ENCODE results near the gene ALX3. TPM values are rescaled to one million over a fixed set of nuclear protein-coding genes. Genes with fewer than 3 reads are reported as not detected.

The ALX3 gene
- total and polyA plus RNA-seq, 5 donors: 0.07 TPM; not detected in 4

- no peaks in the 10 kb centered on the region for H3K4me1 ChIP-seq (ENCODE audit: control insufficient read depth, insufficient read depth, low read length)
- DNase-seq: no peak
- intact Hi-C loops (cut with DNase I): no loop called here
- no peaks in the 10 kb centered on the region for H3K27me3 ChIP-seq (ENCODE audit: control insufficient read depth, insufficient read depth)
- H3K9me3 ChIP-seq (ENCODE audit: control insufficient read depth, low read length): no peaks in the 10 kb centered on the region
- H3K27ac ChIP-seq (ENCODE audit: low read length): no peak overlapping the region
- no peak for ATAC-seq
- WGBS: 83% methylated on average over 3 of the region's 3 CpGs
- H3K4me3 ChIP-seq (ENCODE audit: low read length): no peak overlapping the region
Measured at GRCh38 chr1:110076789-110077500, 6.5 kb upstream of the ALX3 start.

DNA sequence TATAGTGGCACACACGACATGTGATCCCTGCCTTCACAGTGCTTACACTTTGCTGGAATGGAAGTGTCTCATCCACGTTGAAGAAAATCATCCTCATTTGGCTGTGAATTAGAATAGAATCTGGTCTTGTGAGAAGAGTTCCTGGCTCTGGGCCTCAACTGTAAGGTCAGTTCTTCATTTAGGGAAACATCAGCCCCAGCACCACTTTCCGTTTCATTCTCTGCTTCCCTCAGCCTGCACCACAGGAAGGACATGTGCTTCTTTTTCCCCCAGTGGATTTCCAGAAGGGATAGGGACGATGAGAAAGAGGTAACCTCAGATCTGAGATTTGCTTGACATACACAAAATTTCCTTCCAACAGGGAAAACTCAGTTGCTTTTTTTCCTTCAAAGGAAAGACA is 3.7 kb upstream of the ALX3 start:
- H3K27ac ChIP-seq (ENCODE audit: low read length): no peak overlapping the region
- no peaks in the 10 kb centered on the region for H3K4me1 ChIP-seq (ENCODE audit: control insufficient read depth, insufficient read depth, low read length)
- no peak for DNase-seq
- H3K27me3 ChIP-seq (ENCODE audit: control insufficient read depth, insufficient read depth): no peaks in the 10 kb centered on the region
- no peak overlapping the region for H3K4me3 ChIP-seq (ENCODE audit: low read length)
- H3K9me3 ChIP-seq (ENCODE audit: control insufficient read depth, low read length): no peaks in the 10 kb centered on the region
- ATAC-seq: no peak
- 70% methylated on average over 4 of the region's 4 CpGs for WGBS
- intact Hi-C loops (cut with DNase I): no loop called here

GRCh38 chr1:110070282-110070669 is 196 bp downstream of the ALX3 start:
- 6% methylated on average over 52 of the region's 52 CpGs for WGBS
- intact Hi-C loops (cut with DNase I): no loop called here
- Histone ChIP-seq H3K4me3 (ENCODE audit: low read length) (peak overlapping the region; percentile 40), H3K27ac (ENCODE audit: low read length) (no peak overlapping the region), H3K4me1 (ENCODE audit: control insufficient read depth, insufficient read depth, low read length) (no peaks in the 10 kb centered on the region), H3K9me3 (ENCODE audit: control insufficient read depth, low read length) (no peaks in the 10 kb centered on the region), H3K27me3 (ENCODE audit: control insufficient read depth, insufficient read depth) (no peaks in the 10 kb centered on the region)
- ATAC-seq (no peak), DNase-seq (peak in 1 of 3 donors; percentile 58)

GRCh38 chr1:110069404-110070281 is 829 bp downstream of the ALX3 start:
- intact Hi-C loops (cut with DNase I): no loop called here
- Histone ChIP-seq H3K9me3 (ENCODE audit: control insufficient read depth, low read length) (no peaks in the 10 kb centered on the region), H3K27me3 (ENCODE audit: control insufficient read depth, insufficient read depth) (no peaks in the 10 kb centered on the region), H3K4me1 (ENCODE audit: control insufficient read depth, insufficient read depth, low read length) (no peaks in the 10 kb centered on the region), H3K27ac (ENCODE audit: low read length) (no peak overlapping the region), H3K4me3 (ENCODE audit: low read length) (peak overlapping the region; percentile 40)
- WGBS: 29% methylated on average over 64 of the region's 64 CpGs
- DNase-seq (no peak), ATAC-seq (peak; percentile 15 to 20)

DNA sequence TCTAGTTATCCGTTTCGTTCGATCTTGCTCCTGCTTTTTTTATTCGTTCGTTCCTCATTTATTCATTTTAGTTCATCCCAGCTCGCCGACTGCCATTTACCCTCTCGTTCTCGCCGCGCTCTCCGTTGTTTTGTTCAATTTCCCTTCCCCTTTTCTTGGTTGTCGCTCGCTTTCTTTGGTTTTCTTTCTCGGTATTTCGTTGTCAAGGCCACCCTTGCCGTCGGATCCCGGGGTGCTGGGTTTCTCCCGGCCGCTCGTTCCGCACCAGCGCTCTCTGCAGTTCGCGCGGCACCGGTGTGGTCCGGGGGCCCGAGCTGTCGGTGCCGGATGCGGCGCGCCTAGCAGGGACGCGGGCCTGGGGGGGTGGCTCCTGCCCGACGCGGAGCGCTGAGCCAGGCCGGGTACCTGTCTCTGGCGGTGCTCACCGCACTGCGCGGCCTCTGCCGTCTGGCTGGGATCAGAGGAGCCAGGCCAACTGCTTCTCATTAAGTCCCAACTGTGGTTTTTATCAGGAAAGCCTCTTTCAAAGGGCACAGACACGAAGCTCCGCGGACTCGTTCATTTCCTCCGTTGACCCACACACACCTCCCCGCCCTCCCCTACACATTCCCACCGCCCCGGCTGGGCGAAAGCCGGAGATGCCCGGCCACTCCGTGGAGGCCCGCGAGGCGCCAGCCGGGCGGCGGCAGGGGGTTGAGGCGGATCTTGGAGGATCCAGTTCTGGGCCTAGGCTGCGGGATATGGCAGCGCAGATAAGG is 1.6 kb downstream of the ALX3 start:
- intact Hi-C loops (cut with DNase I): no loop called here
- ATAC-seq (peak in 1 of 2 donors; percentile 25), DNase-seq (no peak)
- no peaks in the 10 kb centered on the region for H3K9me3 ChIP-seq (ENCODE audit: control insufficient read depth, low read length)
- 8% methylated on average over 68 of the region's 68 CpGs for WGBS
- H3K27ac ChIP-seq (ENCODE audit: low read length): no peak overlapping the region
- no peak overlapping the region for H3K4me3 ChIP-seq (ENCODE audit: low read length)
- no peaks in the 10 kb centered on the region for H3K4me1 ChIP-seq (ENCODE audit: control insufficient read depth, insufficient read depth, low read length)
- H3K27me3 ChIP-seq (ENCODE audit: control insufficient read depth, insufficient read depth): no peaks in the 10 kb centered on the region

DNA sequence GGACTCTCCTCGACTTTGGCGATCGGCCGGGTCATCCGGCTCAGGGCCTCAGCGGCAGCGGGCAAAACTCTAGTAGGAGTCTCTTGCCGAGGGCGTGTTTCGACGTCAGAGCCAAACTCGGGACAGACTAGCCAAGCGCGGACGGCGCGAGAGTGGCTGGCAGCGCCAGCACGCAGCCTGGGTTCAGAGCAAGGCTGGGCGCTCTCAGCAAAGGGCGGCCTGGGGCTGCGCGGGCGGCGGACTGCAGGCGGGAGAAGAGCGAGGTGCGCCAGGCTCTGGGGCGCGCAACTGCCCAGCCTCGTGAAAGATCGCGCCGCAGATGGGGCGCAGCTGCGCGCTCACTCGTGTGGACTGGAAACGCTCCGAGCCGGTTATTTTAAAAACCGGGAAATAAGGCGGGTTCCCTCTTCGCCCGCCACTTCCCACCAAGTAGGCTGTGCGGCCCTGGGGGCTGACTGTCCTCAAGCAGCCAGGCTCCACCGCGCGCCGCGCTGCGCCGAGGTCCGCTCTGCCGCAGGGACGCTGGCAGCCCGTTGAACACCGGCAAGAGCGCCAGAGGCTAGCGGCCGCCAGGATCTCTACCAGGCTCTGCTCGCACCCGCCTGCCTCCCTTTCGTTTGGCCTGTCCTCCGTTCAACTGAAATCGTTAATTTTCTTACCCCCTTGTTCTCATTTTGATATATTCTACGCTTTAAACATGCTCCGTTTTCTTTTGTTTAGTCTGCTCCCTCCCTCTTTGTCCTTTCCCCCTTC is 2.4 kb downstream of the ALX3 start:
- ATAC-seq (peak in 1 of 2 donors; percentile 10), DNase-seq (no peak)
- 16% methylated on average over 68 of the region's 68 CpGs for WGBS
- H3K27ac ChIP-seq (ENCODE audit: low read length): no peak overlapping the region
- H3K27me3 ChIP-seq (ENCODE audit: control insufficient read depth, insufficient read depth): no peaks in the 10 kb centered on the region
- no peak overlapping the region for H3K4me3 ChIP-seq (ENCODE audit: low read length)
- intact Hi-C loops (cut with DNase I): no loop called here
- no peaks in the 10 kb centered on the region for H3K9me3 ChIP-seq (ENCODE audit: control insufficient read depth, low read length)
- no peaks in the 10 kb centered on the region for H3K4me1 ChIP-seq (ENCODE audit: control insufficient read depth, insufficient read depth, low read length)

DNA sequence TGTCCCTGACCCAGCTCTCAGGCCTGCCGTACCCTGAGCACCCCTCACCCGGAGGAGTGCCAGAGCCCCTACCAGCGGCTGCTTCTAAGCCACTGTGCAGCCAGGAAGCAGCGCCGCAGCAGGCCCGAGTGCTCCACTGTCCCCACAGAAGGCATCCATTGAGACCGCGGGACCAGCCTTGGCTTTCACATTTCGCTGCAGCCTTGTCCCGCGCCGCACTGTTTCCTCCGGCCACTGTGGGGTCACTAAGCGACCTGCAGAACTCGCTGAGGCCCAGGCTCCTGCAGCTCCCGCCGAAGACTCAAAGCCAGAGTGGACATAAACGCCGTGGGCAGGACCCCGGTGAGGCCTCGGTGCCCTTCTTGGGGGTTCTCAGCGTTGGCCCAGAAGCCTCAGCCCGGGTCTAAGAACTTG is 3.0 kb downstream of the ALX3 start:
- DNase-seq: no peak
- Histone ChIP-seq H3K27me3 (ENCODE audit: control insufficient read depth, insufficient read depth) (no peaks in the 10 kb centered on the region), H3K4me3 (ENCODE audit: low read length) (no peak overlapping the region), H3K9me3 (ENCODE audit: control insufficient read depth, low read length) (no peaks in the 10 kb centered on the region), H3K27ac (ENCODE audit: low read length) (no peak overlapping the region), H3K4me1 (ENCODE audit: control insufficient read depth, insufficient read depth, low read length) (no peaks in the 10 kb centered on the region)
- WGBS: 59% methylated on average over 23 of the region's 23 CpGs
- no peak for ATAC-seq
- intact Hi-C loops (cut with DNase I): no loop called here

- WGBS: 89% methylated on average over 5 of the region's 5 CpGs
Measured at GRCh38 chr1:110065841-110066240, 4.6 kb downstream of the ALX3 start.

DNA sequence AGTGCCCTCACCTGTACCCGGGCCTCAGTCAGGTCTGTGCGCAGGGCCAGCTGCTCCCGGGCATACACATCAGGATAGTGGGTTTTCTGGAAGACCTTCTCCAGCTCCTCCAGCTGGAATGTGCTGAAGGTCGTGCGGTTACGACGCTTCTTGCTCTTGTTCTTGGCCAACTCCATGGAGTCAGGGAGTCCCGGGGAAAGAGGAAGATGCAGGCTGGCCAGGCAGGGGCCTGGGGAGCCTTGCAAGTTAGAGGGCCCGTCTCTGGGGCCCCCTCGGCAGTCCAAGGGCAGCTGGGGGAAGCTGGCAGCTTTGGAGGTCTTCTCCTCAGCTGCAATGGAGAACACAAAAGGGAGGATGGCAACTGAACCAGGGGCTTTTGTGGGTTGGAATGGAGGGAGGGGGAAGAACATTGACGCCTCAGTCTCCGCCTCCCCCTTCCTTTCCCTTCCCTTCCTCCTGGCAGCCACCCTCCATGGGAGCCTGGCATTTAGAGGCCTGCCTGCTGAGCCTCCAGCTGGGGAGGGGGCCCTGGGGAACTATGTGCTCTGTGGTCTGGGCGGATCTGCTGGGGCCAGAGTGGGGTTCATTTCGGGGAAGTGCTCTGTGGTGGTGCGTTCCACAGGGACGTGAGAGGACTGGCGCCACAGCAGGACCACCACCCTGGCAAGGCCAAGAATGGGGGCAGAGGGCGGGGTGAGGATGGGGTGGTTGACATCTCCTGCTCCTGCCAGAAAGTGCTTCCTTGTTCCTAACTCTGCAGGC is 5.7 kb downstream of the ALX3 start:
- no peaks in the 10 kb centered on the region for H3K4me1 ChIP-seq (ENCODE audit: control insufficient read depth, insufficient read depth, low read length)
- intact Hi-C loops (cut with DNase I): no loop called here
- H3K9me3 ChIP-seq (ENCODE audit: control insufficient read depth, low read length): no peaks in the 10 kb centered on the region
- no peaks in the 10 kb centered on the region for H3K27me3 ChIP-seq (ENCODE audit: control insufficient read depth, insufficient read depth)
- 86% methylated on average over 18 of the region's 18 CpGs for WGBS
- no peak overlapping the region for H3K4me3 ChIP-seq (ENCODE audit: low read length)
- no peak overlapping the region for H3K27ac ChIP-seq (ENCODE audit: low read length)
- DNase-seq (peak in 1 of 3 donors; percentile 32), ATAC-seq (no peak)

More at GRCh38 chr1:110065841-110066240, 4.6 kb downstream of the ALX3 start:
- Histone ChIP-seq H3K27me3 (ENCODE audit: control insufficient read depth, insufficient read depth) (no peaks in the 10 kb centered on the region), H3K9me3 (ENCODE audit: control insufficient read depth, low read length) (no peaks in the 10 kb centered on the region), H3K4me1 (ENCODE audit: control insufficient read depth, insufficient read depth, low read length) (no peaks in the 10 kb centered on the region), H3K27ac (ENCODE audit: low read length) (no peak overlapping the region), H3K4me3 (ENCODE audit: low read length) (no peak overlapping the region)
- DNase-seq (no peak), ATAC-seq (no peak)
- intact Hi-C loops (cut with DNase I): no loop called here

DNA sequence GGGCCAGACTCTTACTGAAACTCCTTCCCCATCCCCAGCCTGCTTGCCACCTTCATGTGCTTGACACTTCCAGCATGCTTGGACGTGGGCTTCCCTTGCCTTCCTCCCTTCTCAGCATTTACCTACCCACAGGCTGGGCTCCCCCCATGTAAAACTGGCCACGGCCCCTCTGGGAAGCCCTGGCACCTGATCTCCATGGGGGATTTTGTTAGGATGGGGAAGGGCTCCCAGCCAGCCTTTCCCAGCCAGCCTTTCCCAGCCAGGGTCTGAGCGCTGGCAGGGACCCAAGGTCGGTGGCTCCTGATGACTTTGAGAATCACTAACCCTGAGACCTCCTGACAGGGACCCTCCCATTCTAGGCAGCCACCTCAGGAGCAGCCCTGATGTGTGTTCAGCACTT is 6.7 kb downstream of the ALX3 start:
- no peak overlapping the region for H3K27ac ChIP-seq (ENCODE audit: low read length)
- 85% methylated on average over 4 of the region's 4 CpGs for WGBS
- no peaks in the 10 kb centered on the region for H3K4me1 ChIP-seq (ENCODE audit: control insufficient read depth, insufficient read depth, low read length)
- no peaks in the 10 kb centered on the region for H3K9me3 ChIP-seq (ENCODE audit: control insufficient read depth, low read length)
- DNase-seq (peak in 1 of 3 donors; percentile 37), ATAC-seq (no peak)
- H3K4me3 ChIP-seq (ENCODE audit: low read length): no peak overlapping the region
- intact Hi-C loops (cut with DNase I): no loop called here
- no peaks in the 10 kb centered on the region for H3K27me3 ChIP-seq (ENCODE audit: control insufficient read depth, insufficient read depth)

All from right cardiac atrium (tissue), 5 donors.